Natural killer cell (primary cell): Measurements from ENCODE around the gene ING2. TPM values are rescaled to one million over a fixed set of nuclear protein-coding genes. Genes with fewer than 3 reads are reported as not detected.

Source experiments
- ATAC-seq, 3 donors: fragments of 150-1000 bp in 2 of 3; fragments of 200-7000 bp in 1 of 3; cut with Tn5 transposase; 1 replicate in 1 of 3; 2 replicates in 2 of 3; pipeline ENCODE4 v1.10.0; 2021; ENCODE audit warnings: mild to moderate bottlenecking in 2 of 3, moderate library complexity in 2 of 3
- DNase-seq, 2 donors: peaks; one replicate each; pipeline versions ENCODE4 v3.0.0 to v3.0.0-alpha.2; 2013 to 2021; ENCODE audit warnings: mixed read lengths in 1 of 2
- H3K27ac ChIP-seq: one replicate; pipeline ENCODE4 v1.5.1; 2013; ENCODE audit warnings: mild to moderate bottlenecking, low read length
- H3K27me3 ChIP-seq: one replicate; pipeline ENCODE4 v1.6.1; 2013; ENCODE audit warnings: low read length; ENCODE audit not compliant: control insufficient read depth, insufficient read depth
- H3K36me3 ChIP-seq: one replicate; pipeline ENCODE4 v1.6.1; 2013; ENCODE audit warnings: low read length; ENCODE audit not compliant: control insufficient read depth, insufficient read depth
- H3K4me1 ChIP-seq: one replicate; pipeline ENCODE4 v1.6.1; 2013; ENCODE audit warnings: low read length; ENCODE audit not compliant: control insufficient read depth, insufficient read depth
- H3K4me3 ChIP-seq: one replicate; pipeline ENCODE4 v1.5.1; 2013; ENCODE audit warnings: low read length
- H3K9me3 ChIP-seq: one replicate; pipeline ENCODE4 v1.6.1; 2013; ENCODE audit warnings: low read length; ENCODE audit not compliant: control insufficient read depth, insufficient read depth
- H3K27ac Mint-ChIP-seq, 2 donors: one replicate each; pipeline ENCODE4 v1.8.0; 2022; ENCODE audit warnings: mild to moderate bottlenecking in 2 of 2, mixed read lengths in 2 of 2, moderate library complexity in 1 of 2
- H3K27me3 Mint-ChIP-seq, 2 donors: one replicate each; pipeline ENCODE4 v1.8.0; 2022; ENCODE audit warnings: low read depth in 2 of 2, mixed read lengths in 2 of 2
- H3K36me3 Mint-ChIP-seq: one replicate; pipeline ENCODE4 v1.8.0; 2022; ENCODE audit warnings: mixed read lengths
- H3K4me1 Mint-ChIP-seq, 2 donors: one replicate each; pipeline ENCODE4 v1.8.0; 2022; ENCODE audit warnings: mixed read lengths in 2 of 2
- H3K4me3 Mint-ChIP-seq: one replicate; pipeline ENCODE4 v1.8.0; 2022; ENCODE audit warnings: mild to moderate bottlenecking, moderate library complexity, mixed read lengths
- H3K9me3 Mint-ChIP-seq, 2 donors: one replicate each; pipeline ENCODE4 v1.8.0; 2022; ENCODE audit warnings: mixed read lengths in 2 of 2
- CTCF ChIP-seq: fragments of 200-600 bp; IDR thresholded peaks from one replicate; pipeline ENCODE4 v1.8.0; 2022; ENCODE audit warnings: antibody characterized with exemption
- WGBS: methylation state at CpG from one replicate; pipeline ENCODE4 v1.1.7; 2013; ENCODE audit warnings: missing lambda C conversion rate; ENCODE audit not compliant: insufficient coverage; 5-methylcytosine and 5-hydroxymethylcytosine counted together
- intact Hi-C: fragments of 100-400 bp; cut with micrococcal nuclease; formaldehyde crosslinking; loops from one replicate; pipeline ENCODE4 v1.14.2; 2022
- total RNA-seq, 4 donors: library from RNA; stranded (reverse); fragments of 120-200 nt in 1 of 4; gene quantifications; one replicate each; pipeline versions ENCODE4 v1.2.3 to v1.2.4, GENCODE V29; 2013 to 2022

The ING2 gene
- total RNA-seq, 3 donors from 2014 or later (not counting 1 experiment from before 2014, with no cell fraction given) = 7.2 to 17.1 (median 10.9) TPM

DNA sequence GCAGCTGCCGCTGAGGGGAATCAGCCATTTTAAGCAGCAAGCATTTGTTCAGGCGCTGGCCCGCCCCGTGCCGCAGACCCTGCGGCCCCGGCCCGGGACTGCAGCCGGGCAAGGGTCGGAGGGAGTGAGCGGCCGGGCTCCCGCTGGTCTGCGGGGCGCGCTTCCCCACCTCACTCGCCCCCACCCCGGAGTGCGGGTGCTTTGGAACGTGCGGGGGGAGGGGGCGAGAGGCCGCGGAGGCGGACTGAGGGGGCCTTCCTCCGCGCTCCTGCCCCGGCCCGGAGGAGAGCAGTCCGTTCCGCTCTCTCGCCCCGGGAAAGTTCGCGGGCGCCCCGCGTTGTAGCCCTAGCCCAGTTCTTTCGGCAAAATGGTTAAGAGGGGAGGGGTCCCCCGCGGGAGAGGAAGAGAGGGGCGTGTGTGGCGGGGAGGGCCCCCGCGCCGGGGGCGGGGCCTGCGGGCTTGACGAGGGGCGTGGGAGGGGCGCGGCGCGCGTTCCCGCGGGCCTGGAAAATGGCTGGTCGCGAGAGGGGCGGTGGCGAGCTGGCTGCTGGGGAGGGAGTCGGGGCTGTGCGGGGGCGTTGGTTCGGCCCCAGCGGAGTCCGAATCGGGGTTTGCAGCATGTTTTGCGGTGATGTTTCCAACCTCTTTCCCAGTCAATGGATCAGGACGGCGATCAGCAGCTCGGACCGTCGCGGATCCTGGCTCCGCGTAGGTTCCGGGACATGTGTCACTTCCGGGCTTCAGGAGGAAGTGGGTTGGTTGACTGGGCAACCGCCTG is 942 bp downstream of the ING2 start:
- Mint-ChIP-seq H3K9me3 (no peaks in the 10 kb centered on the region), H3K36me3 (no peaks in the 10 kb centered on the region), H3K27me3 (no peaks in the 10 kb centered on the region), H3K4me1 (peaks cover 11 to 13% of the 10 kb centered on the region in 2 donors), H3K27ac (peak overlapping the region; percentile 88 to 92), H3K4me3 (peak overlapping the region; percentile 93)
- peak; percentile 89 to 93 for DNase-seq
- TF ChIP-seq CTCF = no peak
- H3K27me3 ChIP-seq = no peaks in the 10 kb centered on the region
- peak overlapping the region; percentile 85 for H3K4me3 ChIP-seq
- H3K4me1 ChIP-seq = peaks cover 3% of the 10 kb centered on the region
- intact Hi-C loops = loop anchor here (1.0 to 5.0 kb wide), 2 partner anchors 154 to 1697 kb away; partner anchors contain the start of genes CFAP97, RWDD4 and TRAPPC11
- peak; percentile 37 to 51 (median 41) for ATAC-seq
- no peaks in the 10 kb centered on the region for H3K9me3 ChIP-seq
- peaks cover 3% of the 10 kb centered on the region for H3K36me3 ChIP-seq
- peak overlapping the region; percentile 90 for H3K27ac ChIP-seq
- under 1% methylated on average over 80 of the region's 80 CpGs for WGBS

DNA sequence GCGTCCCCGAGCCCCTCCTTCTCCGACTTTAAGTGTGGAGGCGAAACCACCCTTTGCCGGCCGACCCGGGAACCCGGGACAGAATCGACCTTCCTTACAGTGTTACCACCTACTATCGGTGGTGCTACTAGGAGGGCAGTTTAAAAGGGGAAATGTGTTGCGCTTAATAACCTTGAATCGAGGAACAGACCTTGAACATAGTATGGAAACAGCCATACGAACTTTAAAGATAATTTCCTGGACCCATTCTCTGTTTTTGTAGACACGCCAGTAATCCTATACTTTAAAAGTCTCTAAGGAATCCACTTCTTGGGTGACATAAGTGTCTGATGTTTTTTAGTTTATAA is 1.5 kb downstream of the ING2 start:
- Histone ChIP-seq H3K4me1 (peaks cover 3% of the 10 kb centered on the region), H3K9me3 (no peaks in the 10 kb centered on the region), H3K27me3 (no peaks in the 10 kb centered on the region), H3K36me3 (peaks cover 4% of the 10 kb centered on the region), H3K27ac (peak overlapping the region; percentile 90), H3K4me3 (peak overlapping the region; percentile 85)
- no peak for ATAC-seq
- peak overlapping the region; percentile 92 for H3K4me3 Mint-ChIP-seq
- DNase-seq = no peak
- H3K27me3 Mint-ChIP-seq = no peaks in the 10 kb centered on the region
- peaks cover 11 to 13% of the 10 kb centered on the region in 2 donors for H3K4me1 Mint-ChIP-seq
- 0% methylated on average over 5 of the region's 14 CpGs for WGBS
- H3K9me3 Mint-ChIP-seq = no peaks in the 10 kb centered on the region
- intact Hi-C loops = loop anchor here (1.0 to 5.0 kb wide), 2 partner anchors 153 to 1696 kb away; partner anchors contain the start of genes CFAP97, RWDD4 and TRAPPC11
- no peaks in the 10 kb centered on the region for H3K36me3 Mint-ChIP-seq
- H3K27ac Mint-ChIP-seq = peak overlapping the region; percentile 88 to 92
- TF ChIP-seq CTCF = no peak

DNA sequence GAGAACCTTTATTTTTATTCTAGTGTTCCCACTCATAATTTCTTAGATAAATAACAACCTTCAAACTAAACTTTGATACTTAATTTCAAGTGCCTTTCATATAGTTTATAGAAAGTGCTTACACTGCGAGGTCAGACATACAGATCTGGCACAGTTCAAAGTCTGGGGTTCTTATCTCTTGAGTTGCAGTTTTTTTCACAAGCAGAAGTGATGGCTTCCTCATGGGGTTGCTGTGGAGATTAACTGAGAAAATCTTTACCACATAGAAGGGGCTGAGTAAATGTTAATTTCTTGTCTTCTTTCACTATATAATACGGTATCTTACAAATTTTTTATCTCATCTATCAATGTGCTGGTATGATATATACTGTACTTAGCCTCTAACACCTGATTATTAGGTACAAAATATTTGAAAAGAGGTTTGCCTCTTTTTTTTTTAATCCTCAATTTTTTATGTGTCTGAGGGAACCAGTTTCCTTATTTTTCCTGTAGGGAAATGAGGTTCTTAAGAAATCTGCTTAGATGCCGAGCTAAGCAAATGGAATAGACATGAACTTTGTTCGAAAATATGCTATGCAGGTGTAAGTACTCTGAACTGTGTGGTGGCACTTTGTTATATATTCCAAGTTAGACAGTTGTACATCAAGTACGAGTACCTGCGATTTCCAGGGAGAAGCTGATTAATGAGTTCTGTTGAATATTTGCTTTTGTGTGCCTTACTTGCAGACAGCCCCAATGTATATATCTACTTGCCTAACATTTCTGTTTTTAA is 3.3 kb downstream of the ING2 start:
- H3K27me3 Mint-ChIP-seq = no peaks in the 10 kb centered on the region
- no peak overlapping the region for H3K4me3 ChIP-seq
- no peak overlapping the region for H3K27ac ChIP-seq
- DNase-seq (no peak), ATAC-seq (no peak)
- H3K9me3 Mint-ChIP-seq = no peaks in the 10 kb centered on the region
- no peaks in the 10 kb centered on the region for H3K9me3 ChIP-seq
- no peaks in the 10 kb centered on the region for H3K36me3 Mint-ChIP-seq
- peaks cover 3% of the 10 kb centered on the region for H3K4me1 ChIP-seq
- H3K36me3 ChIP-seq = peaks cover 4% of the 10 kb centered on the region
- no peak for TF ChIP-seq CTCF
- peak overlapping the region in 1 of 2 donors; percentile 88 for H3K27ac Mint-ChIP-seq
- peak overlapping the region; percentile 6 for H3K4me3 Mint-ChIP-seq
- intact Hi-C loops = loop anchor here (5.0 kb wide), 1 partner anchor 1694 kb away; the partner anchor contains the start of gene CFAP97
- WGBS = 60% methylated on average over 5 of the region's 6 CpGs
- H3K4me1 Mint-ChIP-seq = peaks cover 6 to 8% of the 10 kb centered on the region in 2 donors
- no peaks in the 10 kb centered on the region for H3K27me3 ChIP-seq
